Subcutaneous adipose tissue (tissue), 4 donors: ENCODE data around the gene SNW1. TPM values are rescaled to one million over a fixed set of nuclear protein-coding genes. Genes with fewer than 3 reads are reported as not detected.

Experiments used
- CTCF ChIP-seq: fragments of 450-650 bp; IDR thresholded peaks from one replicate; pipeline ENCODE4 v1.5.1; 2016; ENCODE audit warnings: low read depth, mild to moderate bottlenecking, control low read depth, antibody characterized with exemption, moderate library complexity
- total RNA-seq, 4 donors: library from RNA; depleted of rRNA; stranded (reverse); fragments of >200 nt; gene quantifications; one replicate each; pipeline ENCODE4 v1.1.0, GENCODE V29; 2016

Gene SNW1
- total RNA-seq, 4 donors from 2014 or later, result 42.5 to 53.3 (median 50.1) TPM

GRCh38 chr14:77730976-77731497 is 29.9 kb downstream of the SNW1 start:
- no peak for TF ChIP-seq CTCF

- TF ChIP-seq CTCF, result no peak
Measured at GRCh38 chr14:77722301-77722700, 38.7 kb downstream of the SNW1 start.

- TF ChIP-seq CTCF, result no peak
Measured at GRCh38 chr14:77721437-77721836, 39.5 kb downstream of the SNW1 start.

GRCh38 chr14:77717608-77718305 is 43.2 kb downstream of the SNW1 start:
- TF ChIP-seq CTCF, result no peak

GRCh38 chr14:77714926-77715325 is 46.0 kb downstream of the SNW1 start:
- no peak for TF ChIP-seq CTCF

- TF ChIP-seq CTCF, result no peak
Measured at GRCh38 chr14:77710364-77710763, 50.6 kb downstream of the SNW1 start.

GRCh38 chr14:77709412-77709811 is 51.5 kb downstream of the SNW1 start:
- TF ChIP-seq CTCF, result no peak
